Hypothalamus (tissue), 51 donors: ENCODE results near the gene OR13A1.
A peak's percentile ranks its signal among the peaks of the same experiment; 100 is the strongest.
"Not testable (repeated sequence)": the region's sequence is repeated elsewhere in the genome, so short reads cannot be mapped to it uniquely, and the experiment has no call there.

Experiments
- DNase-seq, 51 donors: peaks; one replicate each; lab custom pipeline; 2025; lab: John Stamatoyannopoulos, UW

Gene OR13A1, protein sequence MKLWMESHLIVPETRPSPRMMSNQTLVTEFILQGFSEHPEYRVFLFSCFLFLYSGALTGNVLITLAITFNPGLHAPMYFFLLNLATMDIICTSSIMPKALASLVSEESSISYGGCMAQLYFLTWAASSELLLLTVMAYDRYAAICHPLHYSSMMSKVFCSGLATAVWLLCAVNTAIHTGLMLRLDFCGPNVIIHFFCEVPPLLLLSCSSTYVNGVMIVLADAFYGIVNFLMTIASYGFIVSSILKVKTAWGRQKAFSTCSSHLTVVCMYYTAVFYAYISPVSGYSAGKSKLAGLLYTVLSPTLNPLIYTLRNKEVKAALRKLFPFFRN

DNA sequence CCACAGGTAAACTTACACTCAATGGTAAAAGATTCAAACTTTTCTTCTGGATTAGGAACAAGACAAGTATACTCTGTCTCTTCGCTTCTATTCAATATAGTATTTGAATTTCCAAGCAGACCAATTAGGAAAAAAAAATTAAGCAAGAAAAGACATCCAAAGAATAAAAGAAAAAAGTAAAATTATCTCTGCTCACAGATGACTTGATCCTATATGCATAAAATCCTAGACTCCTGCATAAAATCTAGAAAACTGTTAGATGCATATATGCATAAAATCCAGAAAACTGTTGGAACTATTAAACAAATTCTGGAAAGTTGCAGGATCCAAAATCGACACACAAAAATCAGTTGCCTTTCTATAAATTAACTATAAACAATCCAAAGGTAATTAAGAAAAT is at the start of gene OR13A1:
Gene OR13A1 (minus strand): TSS at position 101 of the 400 bp plus-strand sequence. CDS start 11,186 bp downstream, outside the sequence.
- no peak for DNase-seq

- DNase-seq, result not testable (repeated sequence)
Measured at GRCh38 chr10:45361983-45362799, 46.8 kb upstream of the OR13A1 start.

DNA sequence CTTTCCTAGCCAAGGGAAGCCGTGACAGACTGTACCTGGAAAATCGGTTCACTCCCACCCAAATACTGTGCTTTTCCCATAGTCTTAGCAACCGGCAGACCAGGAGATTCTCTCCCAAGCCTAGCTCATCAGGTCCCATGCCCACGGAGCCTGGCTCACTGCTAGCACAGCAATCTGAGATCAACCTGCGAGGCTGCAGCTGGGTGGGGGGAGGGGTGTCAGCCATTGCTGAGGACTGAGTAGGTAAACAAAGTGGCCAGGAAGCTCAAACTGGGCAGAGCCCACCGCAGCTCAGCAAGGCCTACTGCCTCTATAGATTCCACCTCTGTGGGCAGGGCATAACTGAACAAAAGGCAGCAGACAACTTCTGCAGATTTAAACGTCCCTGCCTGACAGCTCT is 43.6 kb upstream of the OR13A1 start:
- DNase-seq, result not testable (repeated sequence)

DNA sequence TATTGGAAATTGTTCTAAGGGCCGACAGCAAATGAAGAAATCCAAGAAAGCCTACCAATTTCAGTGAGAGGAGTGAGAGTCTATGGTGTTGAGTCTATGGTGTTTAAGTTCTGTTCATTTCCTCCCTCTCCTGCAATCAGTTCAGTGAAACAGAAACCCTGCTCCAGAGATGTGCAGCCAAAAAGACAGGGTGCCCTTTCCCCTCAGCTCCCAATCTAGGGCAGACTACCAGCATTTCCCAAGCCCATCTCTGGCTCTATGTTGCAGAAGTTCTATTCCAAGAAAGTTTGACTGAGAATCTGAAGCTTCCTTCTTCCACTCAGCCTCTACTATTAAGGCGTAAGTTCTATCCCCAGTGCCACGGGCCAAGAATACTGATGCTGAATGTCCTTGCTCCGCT is 40.1 kb upstream of the OR13A1 start:
- no peak for DNase-seq

- DNase-seq, result peak in 4 of 51 donors; percentile 14 to 33 (median 20)
Measured at GRCh38 chr10:45354261-45354660, 38.9 kb upstream of the OR13A1 start.

DNA sequence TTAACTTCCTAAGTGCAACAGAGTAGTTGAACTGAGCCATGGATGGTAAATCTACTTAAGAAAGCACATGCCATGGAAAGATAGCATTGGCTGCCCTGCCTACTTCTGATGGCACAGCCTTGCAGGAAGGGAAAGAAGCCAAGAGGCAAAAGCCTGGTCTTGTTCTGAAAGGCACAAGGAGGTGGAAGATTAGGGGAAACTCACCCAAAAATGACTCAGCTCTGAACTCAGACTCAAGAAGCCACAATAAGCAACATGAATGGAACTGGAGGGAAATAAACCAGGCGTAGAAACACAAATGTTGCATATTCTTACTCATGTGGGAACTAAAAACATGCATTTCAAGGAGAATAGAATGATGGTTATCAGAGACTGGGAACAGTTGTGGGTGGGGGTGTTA is 37.8 kb upstream of the OR13A1 start:
- no peak for DNase-seq

- DNase-seq, result not testable (repeated sequence)
Measured at GRCh38 chr10:45348196-45348765, 32.9 kb upstream of the OR13A1 start.

DNA sequence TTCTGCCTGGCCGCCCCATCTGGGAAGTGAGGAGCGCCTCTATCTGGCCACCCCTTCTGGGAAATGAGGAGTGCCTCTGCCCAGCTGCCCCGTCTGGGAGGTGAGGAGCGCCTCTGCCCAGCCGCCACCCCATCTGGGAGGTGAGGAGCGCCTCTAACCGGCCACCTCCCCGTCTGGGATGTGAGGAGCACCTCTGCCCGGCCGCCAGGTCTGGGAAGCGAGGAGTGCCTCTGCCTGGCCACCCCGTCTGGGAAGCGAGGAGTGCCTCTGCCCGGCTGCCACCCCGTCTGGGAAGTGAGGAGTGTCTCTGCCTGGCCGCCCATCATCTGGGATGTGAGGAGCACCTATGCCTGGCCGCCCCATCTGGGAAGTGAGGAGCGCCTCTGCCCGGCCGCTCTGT is 32.1 kb upstream of the OR13A1 start:
- not testable (repeated sequence) for DNase-seq

GRCh38 chr10:45346652-45347335 is 31.4 kb upstream of the OR13A1 start:
- not testable (repeated sequence) for DNase-seq

DNA sequence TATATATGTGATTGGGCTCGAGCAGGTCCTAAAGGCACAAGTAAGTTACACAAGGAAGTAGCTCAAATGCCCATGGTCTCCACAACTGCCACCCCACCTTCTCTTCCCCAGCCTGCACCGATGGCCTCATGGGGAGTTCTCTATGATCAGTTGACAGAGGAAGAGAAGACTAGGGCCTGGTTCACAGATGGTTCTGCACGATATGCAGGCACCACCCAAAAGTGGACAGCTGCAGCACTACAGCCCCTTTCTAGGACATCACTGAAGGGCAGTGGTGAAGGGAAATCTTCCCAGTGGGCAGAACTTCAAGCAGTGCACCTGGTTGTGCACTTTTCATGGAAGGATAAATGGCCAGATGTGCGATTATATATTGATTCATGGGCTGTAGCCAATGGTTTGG is 25.0 kb upstream of the OR13A1 start:
- DNase-seq, result not testable (repeated sequence)

DNA sequence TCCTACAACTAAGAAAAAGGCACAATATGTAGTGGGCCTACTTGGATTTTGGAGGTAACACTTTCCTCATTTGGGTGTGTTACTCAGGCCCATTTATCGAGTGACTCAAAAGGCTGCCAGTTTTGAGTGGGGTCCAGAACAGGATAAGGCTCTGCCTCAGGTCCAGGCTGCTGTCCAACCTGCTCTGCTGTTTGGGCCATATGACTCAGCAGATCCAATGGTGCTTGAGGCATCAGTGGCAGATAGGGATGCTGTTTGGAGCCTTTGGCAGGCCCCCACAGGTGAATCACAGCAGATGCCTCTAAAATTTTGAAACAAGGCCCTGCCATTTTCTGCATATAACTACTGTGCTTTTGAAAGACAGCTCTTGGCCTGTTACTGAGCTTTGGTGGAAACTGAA is 24.5 kb upstream of the OR13A1 start:
- no peak for DNase-seq

DNA sequence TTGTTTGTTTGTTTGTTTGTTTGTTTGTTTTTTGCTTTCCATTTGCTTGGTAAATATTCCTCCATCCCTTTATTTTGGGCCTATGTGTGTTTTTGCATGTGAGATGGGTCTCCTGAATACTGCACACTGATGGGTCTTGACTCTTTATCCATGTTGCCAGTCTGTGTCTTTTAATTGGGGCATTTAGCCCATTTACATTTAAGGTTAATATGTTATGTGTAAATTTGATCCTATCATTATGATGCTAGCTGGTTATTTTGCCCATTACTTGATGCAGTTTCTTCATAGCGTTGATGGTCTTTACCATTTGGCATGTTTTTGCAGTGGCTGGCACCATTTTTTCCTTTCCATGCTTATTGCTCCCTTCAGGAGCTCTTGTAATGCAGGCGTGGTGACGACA is 16.4 kb upstream of the OR13A1 start:
- DNase-seq, result not testable (repeated sequence)

- DNase-seq, result not testable (repeated sequence)
Measured at GRCh38 chr10:45326864-45327263, 11.5 kb upstream of the OR13A1 start.

GRCh38 chr10:45325116-45325515 is 9.7 kb upstream of the OR13A1 start:
- no peak for DNase-seq

DNA sequence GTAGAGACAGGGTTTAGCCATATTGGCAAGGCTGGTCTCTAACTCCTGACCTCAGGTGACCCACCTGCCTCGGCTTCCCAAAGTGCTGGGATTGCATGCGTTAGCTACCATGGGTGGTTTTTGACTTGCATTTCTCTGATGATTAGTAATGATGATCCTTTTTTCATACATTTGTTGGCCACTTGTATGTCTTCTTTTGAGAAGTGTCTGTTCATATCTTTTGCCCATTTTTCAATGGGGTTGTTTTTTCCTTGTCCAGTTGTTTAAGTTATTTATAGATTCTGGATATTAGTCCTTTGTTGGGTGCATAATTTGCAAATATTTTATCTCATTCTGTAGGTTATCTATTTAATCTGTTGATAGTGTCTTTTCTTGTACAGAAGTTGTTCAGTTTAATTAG is 4.3 kb upstream of the OR13A1 start:
- no peak for DNase-seq

DNA sequence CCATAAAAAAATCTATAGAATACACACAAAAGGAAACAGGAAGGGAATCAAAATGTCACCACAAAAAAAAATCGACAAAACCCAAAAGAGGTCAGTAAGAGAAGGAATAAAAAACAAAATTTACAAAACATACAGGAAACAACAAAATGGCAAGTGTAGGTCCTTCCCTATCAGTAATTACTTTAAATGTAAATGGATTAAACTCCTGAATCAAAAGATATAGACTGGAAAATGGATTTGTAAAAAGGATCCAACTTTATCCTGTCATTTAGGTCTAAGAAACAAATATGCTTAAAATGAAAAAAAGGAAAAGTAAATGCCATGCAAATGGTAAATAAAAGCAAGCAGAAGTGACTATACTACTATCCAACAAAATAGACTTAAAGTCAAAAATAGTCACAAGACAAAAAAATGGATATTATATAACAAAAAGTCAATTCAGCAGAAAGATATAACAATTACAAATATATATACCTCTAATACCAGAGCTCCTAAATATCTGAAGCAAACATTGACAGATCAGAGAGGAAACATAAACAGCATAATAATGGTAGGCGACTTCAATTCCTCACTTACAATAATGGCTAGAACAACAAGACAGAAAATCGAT is 2.0 kb downstream of the OR13A1 start:
- DNase-seq, result no peak

GRCh38 chr10:45308707-45309106 is 6.7 kb downstream of the OR13A1 start:
- no peak for DNase-seq

DNA sequence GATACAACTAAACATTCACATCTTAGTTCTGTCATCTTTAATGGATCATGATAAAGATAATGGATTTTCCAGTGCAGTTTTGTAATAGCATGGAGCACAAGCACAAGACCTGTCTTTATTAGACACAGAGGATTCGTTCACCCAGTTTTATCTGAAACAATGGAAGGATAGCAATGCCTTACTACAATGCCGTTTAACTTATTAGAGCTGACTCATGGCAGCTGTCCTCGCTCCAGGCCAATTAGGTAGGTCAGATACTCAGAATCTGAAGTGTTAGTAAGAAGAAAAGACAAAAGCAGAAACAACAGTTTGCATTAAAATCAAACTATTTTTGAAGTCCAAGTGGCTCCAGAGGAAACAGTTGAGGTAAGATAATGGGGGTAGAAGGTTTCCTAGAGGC is 12.8 kb downstream of the OR13A1 start:
- DNase-seq, result no peak

DNA sequence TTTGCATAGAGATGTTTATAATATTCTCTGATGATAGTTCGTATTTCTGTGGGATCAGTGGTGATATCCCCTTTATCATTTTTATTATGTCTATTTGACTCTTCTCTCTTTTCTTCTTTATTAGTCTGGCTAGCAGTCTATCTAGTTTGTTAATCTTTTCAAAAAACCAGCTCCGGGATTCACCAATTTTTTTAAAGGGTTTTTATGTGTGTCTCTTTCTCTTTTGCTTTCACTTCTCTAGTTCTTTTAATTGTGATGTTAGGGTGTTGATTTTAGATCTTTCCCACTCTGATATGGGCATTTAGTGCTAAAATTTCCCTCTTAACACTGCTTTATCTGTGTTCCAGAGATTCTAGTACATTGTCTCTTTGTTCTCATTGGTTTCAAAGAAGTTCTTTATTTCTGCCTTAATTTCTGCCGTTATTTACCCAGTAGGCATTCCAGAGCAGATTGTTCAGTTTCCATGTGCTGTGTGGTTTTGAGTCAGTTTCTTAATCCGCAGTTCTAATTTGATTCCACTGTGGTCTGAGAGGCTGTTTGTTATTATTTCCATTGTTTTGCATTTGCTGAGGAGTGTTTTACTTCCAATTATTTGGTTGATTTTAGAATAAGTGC is 17.0 kb downstream of the OR13A1 start:
- DNase-seq, result peak in 1 of 51 donors; percentile 1

DNA sequence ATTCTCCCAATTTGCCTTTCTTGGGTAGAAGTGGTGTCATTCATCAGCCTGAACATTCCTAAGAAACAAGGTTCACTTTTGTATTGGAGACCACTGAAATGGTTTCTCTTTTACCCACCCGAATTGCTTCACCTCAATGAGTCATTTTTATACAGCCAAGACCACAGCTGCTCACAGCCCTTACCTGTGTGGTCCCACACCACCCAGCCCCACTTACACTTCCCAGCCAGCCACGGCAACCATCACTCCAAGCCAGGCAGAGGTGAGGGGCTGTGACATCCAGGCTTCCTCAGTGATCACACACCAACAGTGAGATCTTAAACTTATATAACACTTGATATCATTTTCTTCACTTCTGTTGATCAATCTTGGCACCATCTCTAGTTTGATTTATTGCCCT is 20.7 kb downstream of the OR13A1 start:
- no peak for DNase-seq
